Endothelial cell (in vitro differentiated cells): ENCODE results near the gene TEP1. TPM values are rescaled to one million over a fixed set of nuclear protein-coding genes. Genes with fewer than 3 reads are reported as not detected.
"Not testable (repeated sequence)": the region's sequence is repeated elsewhere in the genome, so short reads cannot be mapped to it uniquely, and the experiment has no call there.

Experiments
- DNase-seq: peaks from one replicate; pipeline ENCODE4 v3.0.0; 2021; ENCODE audit warnings: low spot score
- H3K27ac Mint-ChIP-seq: one replicate; pipeline ENCODE4 v1.8.0; 2021; ENCODE audit warnings: mixed read lengths, inconsistent platforms; ENCODE audit not compliant: unreplicated experiment
- H3K27me3 Mint-ChIP-seq: one replicate; pipeline ENCODE4 v1.8.0; 2021; ENCODE audit warnings: mild to moderate bottlenecking, moderate library complexity, mixed read lengths, inconsistent platforms; ENCODE audit not compliant: unreplicated experiment
- H3K36me3 Mint-ChIP-seq: one replicate; pipeline ENCODE4 v1.8.0; 2021; ENCODE audit warnings: mild to moderate bottlenecking, low read depth, mixed read lengths, inconsistent platforms; ENCODE audit not compliant: unreplicated experiment
- H3K4me1 Mint-ChIP-seq: one replicate; pipeline ENCODE4 v1.8.0; 2021; ENCODE audit warnings: mild to moderate bottlenecking, mixed read lengths, inconsistent platforms; ENCODE audit not compliant: unreplicated experiment
- H3K4me3 Mint-ChIP-seq: one replicate; pipeline ENCODE4 v1.8.0; 2021; ENCODE audit warnings: mild to moderate bottlenecking, mixed read lengths, inconsistent platforms; ENCODE audit not compliant: unreplicated experiment
- H3K9me3 Mint-ChIP-seq: one replicate; pipeline ENCODE4 v1.8.0; 2021; ENCODE audit warnings: mixed read lengths, inconsistent platforms; ENCODE audit not compliant: unreplicated experiment
- CTCF ChIP-seq: fragments of 200-600 bp; sonication (generic); IDR thresholded peaks from one replicate; pipeline ENCODE4 v1.5.0; 2021; ENCODE audit warnings: antibody characterized with exemption; ENCODE audit not compliant: unreplicated experiment
- total RNA-seq: library from RNA; stranded (reverse); fragmentation: NEBNext Ultra II Directional; extraction: Animal tissue kit (Norgen Biotek cat#: 25700); gene quantifications from one replicate; pipeline ENCODE4 v1.2.1, GENCODE V29; 2021; ENCODE audit not compliant: unreplicated experiment

TEP1 gene
- total RNA-seq, 1 donor from 2014 or later = 44.0 TPM

- peaks cover 22% of the 10 kb centered on the region for H3K4me1 Mint-ChIP-seq
- no peak overlapping the region for H3K27ac Mint-ChIP-seq
- H3K36me3 Mint-ChIP-seq = peaks cover 32% of the 10 kb centered on the region
- no peaks in the 10 kb centered on the region for H3K9me3 Mint-ChIP-seq
- H3K4me3 Mint-ChIP-seq = no peak overlapping the region
- H3K27me3 Mint-ChIP-seq = peaks cover 15% of the 10 kb centered on the region
- no peak for DNase-seq
- TF ChIP-seq CTCF = no peak
Measured at GRCh38 chr14:20458031-20458789, 44.9 kb upstream of the TEP1 start.

DNA sequence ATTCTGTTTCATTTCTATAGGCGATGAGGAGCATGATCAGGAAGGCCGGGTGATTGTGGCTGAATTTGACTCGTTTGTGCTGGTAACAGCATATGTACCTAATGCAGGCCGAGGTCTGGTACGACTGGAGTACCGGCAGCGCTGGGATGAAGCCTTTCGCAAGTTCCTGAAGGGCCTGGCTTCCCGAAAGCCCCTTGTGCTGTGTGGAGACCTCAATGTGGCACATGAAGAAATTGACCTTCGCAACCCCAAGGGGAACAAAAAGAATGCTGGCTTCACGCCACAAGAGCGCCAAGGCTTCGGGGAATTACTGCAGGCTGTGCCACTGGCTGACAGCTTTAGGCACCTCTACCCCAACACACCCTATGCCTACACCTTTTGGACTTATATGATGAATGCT lies 43.7 kb upstream of the TEP1 start:
- Mint-ChIP-seq H3K4me1 (peaks cover 21% of the 10 kb centered on the region), H3K4me3 (peak overlapping the region; percentile 66), H3K9me3 (no peaks in the 10 kb centered on the region), H3K27ac (no peak overlapping the region), H3K27me3 (peaks cover 15% of the 10 kb centered on the region), H3K36me3 (peaks cover 33% of the 10 kb centered on the region)
- DNase-seq = no peak
- TF ChIP-seq CTCF = no peak

GRCh38 chr14:20455355-20456300 lies 42.3 kb upstream of the TEP1 start:
- TF ChIP-seq CTCF = no peak
- H3K4me3 Mint-ChIP-seq = no peak overlapping the region
- H3K27ac Mint-ChIP-seq = no peak overlapping the region
- no peaks in the 10 kb centered on the region for H3K9me3 Mint-ChIP-seq
- H3K27me3 Mint-ChIP-seq = peaks cover 8% of the 10 kb centered on the region
- peaks cover 13% of the 10 kb centered on the region for H3K4me1 Mint-ChIP-seq
- peaks cover 28% of the 10 kb centered on the region for H3K36me3 Mint-ChIP-seq
- no peak for DNase-seq

DNA sequence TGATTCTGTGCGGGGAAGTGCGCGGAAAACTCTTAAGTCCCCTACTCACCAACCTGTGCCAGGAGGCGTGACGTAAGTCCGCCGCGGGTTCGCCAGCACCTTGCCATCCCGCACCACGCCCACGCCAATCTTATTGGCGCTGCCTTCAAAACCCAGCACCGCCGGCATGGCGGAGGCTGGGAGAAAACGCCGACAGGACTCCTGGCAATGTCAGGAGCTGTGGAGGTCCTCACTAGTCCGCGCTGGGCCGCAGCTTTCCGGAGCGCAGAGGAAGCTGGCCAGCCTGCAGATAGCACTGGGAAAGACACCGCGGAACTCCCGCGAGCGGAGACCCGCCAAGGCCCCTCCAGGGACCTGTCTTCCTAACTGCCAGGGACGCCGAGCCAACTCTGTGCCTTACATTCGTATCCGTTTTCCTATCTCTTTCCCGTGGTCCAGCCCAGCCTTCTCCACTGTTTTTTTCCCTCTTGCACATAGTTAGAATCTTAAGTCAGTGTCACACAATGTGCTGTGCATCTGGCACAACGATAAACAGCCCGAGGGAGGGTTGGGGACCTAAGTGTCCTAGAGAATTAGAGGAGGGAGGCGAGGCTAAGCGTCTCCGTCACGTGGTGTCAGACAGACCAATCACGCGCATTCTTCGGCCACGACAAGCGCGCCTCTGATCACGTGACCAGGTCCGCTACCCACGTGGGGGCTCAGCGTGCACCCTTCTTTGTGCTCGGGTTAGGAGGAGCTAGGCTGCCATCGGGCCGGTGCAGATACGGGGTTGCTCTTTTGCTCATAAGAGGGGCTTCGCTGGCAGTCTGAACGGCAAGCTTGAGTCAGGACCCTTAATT lies 41.4 kb upstream of the TEP1 start, which contains the start of the genes APEX1 and OSGEP:
Gene APEX1 (plus strand): TSS at position 711 of the 839 bp plus-strand sequence. CDS start 420 bp downstream, outside the sequence.
Gene OSGEP (minus strand): TSS at position 297 of the 839 bp plus-strand sequence. CDS start 129 bp downstream, at position 168.
- H3K27ac Mint-ChIP-seq = no peak within 1 kb of the TSS
- TF ChIP-seq CTCF = no peak
- no peak within 1 kb of the TSS for H3K4me3 Mint-ChIP-seq
- H3K4me1 Mint-ChIP-seq = peaks cover 4% of the 10 kb centered on the region
- peaks cover 25% of the 10 kb centered on the region for H3K36me3 Mint-ChIP-seq
- peaks cover 2% of the 10 kb centered on the region for H3K27me3 Mint-ChIP-seq
- peak; percentile 95 for DNase-seq
- no peaks in the 10 kb centered on the region for H3K9me3 Mint-ChIP-seq

- not testable (repeated sequence) for H3K27me3 Mint-ChIP-seq, H3K4me1 Mint-ChIP-seq, H3K9me3 Mint-ChIP-seq, DNase-seq
- H3K4me3 Mint-ChIP-seq = peak overlapping the region; percentile 73
- peak overlapping the region; percentile 39 for H3K27ac Mint-ChIP-seq
- peaks cover 32% of the 10 kb centered on the region for H3K36me3 Mint-ChIP-seq
Measured at GRCh38 chr14:20452831-20453230, 39.5 kb upstream of the TEP1 start.
